ENCODE data around the gene NXPH1.

The NXPH1 gene

GRCh38 chr7:8433477-8434289, at the start of gene NXPH1:
Gene NXPH1 (plus strand): TSS chr7:8433609.
- DNase-seq (ENCODE audit: low read depth in 3 of 3) = no peak

DNA sequence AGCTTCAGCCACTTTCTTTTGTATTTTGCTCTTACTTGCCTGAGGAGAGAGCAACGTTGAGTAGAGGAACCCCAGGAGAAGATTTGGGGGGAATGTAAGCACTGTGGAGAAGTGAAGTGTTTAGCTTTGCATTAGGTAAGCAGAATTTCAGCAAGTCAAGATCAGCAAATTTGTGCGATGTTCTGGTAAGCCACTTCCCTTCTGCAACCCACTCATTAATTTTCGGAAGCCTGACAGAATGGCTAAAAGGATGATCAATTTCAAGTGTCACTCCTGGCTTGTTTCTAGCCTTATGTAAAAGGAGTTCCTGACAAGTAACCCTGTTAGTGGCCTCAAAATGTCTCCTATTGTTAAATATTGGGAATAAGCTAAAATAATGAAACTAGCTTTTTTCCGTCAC, 48.5 kb upstream of the NXPH1 start:
- no peak for DNase-seq (ENCODE audit: low read depth in 3 of 3)

- no peak for DNase-seq (ENCODE audit: low read depth in 3 of 3)
These were observed 46.4 kb upstream of the NXPH1 start for GRCh38 chr7:8386926-8387550.

DNA sequence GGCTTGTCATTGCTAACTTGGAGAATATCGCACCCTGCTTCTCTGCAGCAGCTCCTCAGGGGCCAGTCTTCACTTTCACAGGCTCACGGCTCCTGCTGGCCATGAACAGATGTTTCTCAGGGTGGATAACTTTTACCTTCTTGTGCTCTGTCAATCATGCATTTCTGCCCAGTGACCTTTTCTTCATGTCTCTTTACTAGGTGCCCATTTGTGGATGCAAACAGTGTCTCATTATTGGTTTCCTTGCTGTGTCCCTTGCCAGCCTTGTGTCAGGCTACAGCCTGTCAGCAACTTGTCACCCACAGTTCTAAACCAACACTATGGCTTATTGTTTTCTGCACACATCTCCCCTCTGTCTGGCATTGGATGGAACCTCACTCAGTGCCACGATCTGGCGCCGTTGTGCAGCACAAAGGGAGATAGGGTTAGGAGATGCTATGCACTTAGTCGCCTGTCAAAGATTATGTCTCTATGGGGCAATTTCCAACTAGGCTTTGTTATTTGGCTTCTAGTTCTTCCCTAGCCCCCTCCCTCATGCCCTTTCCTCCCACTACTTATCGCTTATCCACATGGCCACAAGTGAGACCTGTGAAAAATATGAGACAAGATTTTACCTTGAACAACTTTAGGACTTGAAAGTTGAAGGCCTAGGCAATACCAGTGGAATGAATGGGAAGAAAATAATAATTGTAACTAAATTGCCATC, 45.7 kb upstream of the NXPH1 start:
- DNase-seq (ENCODE audit: low read depth in 3 of 3) = no peak

DNA sequence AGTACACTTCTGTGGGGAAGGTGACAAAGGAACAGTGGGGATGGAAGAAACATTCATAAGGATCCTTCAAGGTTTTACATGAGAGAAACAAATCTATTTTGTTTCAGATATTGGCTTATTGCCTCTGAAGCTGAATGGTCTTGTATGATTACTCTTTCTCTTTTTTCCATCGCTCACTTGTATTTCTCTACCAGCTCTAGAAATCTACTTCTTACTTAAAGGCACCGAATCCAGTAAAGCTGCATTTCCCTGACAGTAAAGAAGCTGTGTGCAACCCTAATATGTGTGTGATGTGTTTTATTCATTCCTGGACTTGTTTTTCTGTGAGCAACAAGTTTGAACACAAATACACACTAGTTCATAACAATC, 45.2 kb upstream of the NXPH1 start:
- DNase-seq (ENCODE audit: low read depth in 3 of 3) = no peak

GRCh38 chr7:8389593-8390261, 43.7 kb upstream of the NXPH1 start:
- no peak for DNase-seq (ENCODE audit: low read depth in 3 of 3)

GRCh38 chr7:8390262-8390626, 43.2 kb upstream of the NXPH1 start:
- DNase-seq (ENCODE audit: low read depth in 3 of 3) = no peak

DNA sequence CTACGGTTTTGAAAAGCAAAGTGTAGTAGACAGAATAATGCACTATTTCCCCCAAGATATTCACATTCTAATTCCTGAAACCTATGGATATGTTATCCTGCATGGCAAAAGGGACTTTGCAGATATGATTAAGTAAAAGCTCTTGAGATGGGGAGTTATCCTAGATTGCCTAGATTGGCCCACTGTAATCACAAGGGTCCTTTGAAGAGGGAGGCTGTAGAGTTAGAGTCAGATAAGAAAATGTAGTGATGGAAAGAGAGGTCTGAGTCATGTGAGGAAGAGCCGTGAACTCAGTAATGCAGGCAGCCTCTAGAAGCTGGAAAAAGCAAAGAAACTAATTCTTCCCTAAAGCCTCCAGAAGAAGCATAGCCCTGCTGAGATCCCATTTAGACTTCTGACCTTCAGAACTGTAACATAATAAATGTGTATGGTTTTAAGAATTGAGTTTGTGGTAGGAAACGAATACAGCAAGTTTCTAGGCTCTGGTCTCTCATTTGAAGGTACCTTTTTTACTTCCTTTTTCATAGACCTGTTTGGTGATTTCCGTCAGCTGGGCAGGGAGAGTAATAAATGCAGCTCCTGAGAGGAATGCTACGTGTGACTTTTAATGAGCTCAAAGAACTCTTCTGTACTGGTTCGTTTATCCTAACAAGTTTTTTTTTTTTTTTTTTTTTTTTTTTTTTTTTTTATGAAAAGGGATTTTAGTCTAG, 41.9 kb upstream of the NXPH1 start:
- DNase-seq (ENCODE audit: low read depth in 3 of 3) = no peak

GRCh38 chr7:8396294-8396693, 37.1 kb upstream of the NXPH1 start:
- DNase-seq (ENCODE audit: low read depth in 3 of 3) = no peak

- no peak for DNase-seq (ENCODE audit: low read depth in 3 of 3)
These were observed 24.5 kb upstream of the NXPH1 start for GRCh38 chr7:8408871-8409270.

DNA sequence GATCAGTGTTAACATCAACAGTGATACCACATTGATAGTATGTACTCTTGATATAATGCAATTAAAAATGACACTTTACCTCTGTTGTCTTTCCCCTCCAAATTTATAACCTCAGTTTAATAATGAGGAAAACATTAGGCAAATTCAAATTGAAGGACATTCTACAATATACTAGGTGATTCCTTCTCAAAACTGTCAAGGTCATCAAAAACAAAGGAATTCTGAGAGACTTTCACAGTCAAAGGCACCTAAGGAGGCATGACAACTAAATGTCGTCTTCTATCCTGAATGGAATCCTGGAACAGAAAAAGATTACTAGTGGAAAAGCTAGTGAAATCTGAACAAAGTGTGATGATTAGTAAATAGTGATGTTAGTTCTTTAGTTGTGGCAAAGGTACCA, 22.3 kb upstream of the NXPH1 start:
- no peak for DNase-seq (ENCODE audit: low read depth in 3 of 3)

DNA sequence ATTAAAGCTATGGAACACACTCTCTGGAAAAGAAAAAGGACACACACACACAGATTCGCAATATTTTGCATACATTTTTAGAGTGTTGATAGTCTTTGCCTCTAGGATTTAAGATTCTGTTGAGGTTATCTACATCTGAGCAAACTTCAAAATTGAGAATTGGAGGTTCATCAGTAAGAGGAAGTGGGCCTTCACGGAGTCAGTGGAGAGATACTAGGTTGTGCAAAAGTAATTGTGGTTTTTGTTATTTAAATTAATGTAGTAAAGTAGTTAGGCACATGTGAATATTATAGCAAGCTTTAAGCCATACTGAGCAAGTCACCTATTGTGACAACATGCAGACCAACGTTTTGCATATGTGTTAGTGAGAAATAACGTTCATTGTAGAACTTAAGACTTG, 19.8 kb upstream of the NXPH1 start:
- no peak for DNase-seq (ENCODE audit: low read depth in 3 of 3)

GRCh38 chr7:8418629-8419245, 14.7 kb upstream of the NXPH1 start:
- DNase-seq (ENCODE audit: low read depth in 3 of 3) = no peak

- DNase-seq (ENCODE audit: low read depth in 3 of 3) = no peak
These were observed 11.2 kb upstream of the NXPH1 start for GRCh38 chr7:8422177-8422576.

DNA sequence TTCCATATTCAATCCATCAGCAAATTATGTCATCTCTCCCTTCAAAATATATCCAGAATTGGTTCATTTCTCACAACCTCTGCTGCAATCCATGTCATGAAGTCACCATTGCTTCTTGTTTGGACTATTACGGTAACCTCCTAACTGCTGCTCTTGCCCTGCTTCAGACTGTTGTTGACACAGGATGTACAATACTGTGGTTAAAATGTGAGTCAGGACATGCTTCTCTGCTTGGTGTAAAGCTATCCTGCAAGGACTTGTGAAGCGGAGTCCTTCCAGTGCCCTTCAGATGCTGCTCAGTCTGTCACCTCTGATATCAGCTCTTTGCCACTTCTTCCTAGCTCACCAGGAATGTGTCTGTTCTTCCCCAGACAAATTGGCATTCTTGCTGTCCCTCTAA, 10.4 kb upstream of the NXPH1 start:
- DNase-seq (ENCODE audit: low read depth in 3 of 3) = no peak

- no peak for DNase-seq (ENCODE audit: low read depth in 3 of 3)
These were observed 8.2 kb upstream of the NXPH1 start for GRCh38 chr7:8425223-8425622.

DNA sequence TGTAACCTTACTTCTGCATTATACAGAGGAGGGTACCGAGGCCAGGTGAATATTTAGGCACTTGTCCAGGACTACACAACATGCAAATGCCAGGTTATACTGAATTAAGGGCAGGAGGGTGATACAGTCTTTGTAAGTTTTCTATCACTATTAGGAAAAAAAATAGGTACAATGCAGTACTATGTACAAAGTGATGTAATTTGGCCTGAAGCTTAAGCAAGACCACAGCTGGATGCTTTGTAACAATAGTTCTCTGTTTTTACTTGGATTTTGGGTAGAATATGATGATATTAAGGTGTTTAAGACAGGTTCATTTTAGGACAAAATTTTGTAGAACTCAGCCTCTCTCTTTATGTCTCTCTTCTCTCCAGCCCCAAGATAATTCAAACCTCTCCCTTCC, 2.8 kb upstream of the NXPH1 start:
- no peak for DNase-seq (ENCODE audit: low read depth in 3 of 3)

DNA sequence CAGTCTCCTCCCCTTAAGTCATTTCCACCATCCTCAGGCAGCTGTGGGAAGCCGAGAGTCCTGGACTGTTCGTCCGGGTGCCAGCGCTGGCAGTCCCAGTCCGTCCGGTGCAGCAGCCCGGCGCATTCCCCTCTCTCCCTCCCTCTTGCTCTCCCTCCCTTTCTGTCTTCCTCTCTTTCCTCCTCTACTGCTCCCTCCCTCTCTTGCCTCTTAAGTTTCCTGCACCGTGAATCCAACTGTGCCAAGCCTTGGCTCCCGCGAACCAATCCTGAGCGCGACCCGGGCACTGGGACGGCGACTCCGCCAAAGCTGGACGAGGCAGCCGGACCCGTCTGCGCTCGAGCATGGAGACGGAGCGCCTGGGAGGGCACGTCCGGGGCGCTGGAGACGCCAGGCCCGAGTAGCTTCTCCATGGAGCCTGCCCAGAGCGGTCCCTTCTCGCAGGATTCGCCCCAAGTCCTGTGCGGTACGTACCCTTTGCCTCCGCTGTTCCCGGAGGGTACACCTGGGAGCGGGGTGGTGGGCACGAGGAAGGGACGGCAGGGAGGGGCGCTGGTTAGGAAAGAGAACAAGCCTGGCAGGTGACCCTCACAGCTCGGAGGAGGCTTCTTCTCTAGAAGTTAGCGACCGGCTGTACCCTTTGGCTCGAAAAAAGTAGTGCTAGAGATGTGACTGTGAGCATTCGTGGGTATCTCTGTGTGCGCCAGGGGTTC, 1.0 kb downstream of the NXPH1 start:
- DNase-seq (ENCODE audit: low read depth in 3 of 3) = no peak

GRCh38 chr7:8435095-8435494, 1.7 kb downstream of the NXPH1 start:
- DNase-seq (ENCODE audit: low read depth in 3 of 3) = no peak

DNA sequence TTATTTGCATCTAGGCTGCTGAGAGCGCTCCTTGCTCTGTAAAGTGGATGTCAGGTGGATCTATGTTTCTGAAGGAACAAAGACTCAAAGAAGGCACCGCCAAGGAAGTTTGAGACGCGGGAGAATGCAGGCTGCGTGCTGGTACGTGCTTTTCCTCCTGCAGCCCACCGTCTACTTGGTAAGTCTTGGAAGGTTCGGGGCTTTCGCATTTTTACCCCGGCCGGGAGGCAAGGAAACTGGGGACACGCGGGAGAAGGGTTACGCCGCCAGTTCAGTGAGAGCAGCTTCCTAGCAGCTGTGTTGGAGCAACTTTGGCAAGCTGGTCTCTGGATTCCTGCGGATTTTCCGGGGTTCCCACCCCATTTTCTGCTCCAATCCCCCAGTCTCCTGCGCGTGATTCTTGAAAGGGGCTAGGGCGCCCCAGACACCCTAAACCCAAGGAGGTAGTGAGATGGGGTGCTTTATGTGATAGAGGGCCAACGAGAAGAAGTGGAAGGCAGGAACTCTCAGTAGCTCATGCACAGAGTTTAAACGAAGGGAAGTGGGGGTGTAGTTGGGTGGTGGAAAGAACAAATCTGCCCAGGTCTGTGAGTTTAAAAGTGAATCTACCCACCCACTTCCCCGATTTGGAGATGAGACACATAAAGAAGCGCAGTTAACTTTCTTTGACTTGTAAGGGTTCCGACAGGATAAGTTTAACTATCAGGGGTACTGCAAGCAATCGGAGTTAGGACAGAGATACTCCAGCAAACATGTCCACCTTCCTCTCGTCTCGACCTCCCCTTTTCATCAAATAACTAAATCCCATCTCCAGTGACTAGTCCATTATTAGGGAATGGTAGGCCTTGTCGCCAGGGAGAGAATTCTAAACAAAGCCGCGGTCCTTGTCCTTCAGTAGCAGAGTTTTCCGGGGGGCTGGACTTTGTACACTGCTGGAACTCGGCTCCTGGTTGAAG, 2.5 kb downstream of the NXPH1 start:
- DNase-seq (ENCODE audit: low read depth in 3 of 3) = no peak

All from stimulated activated CD4-positive, alpha-beta T cell treated with anti-CD3 and anti-CD28 coated beads, TNF-alpha, amount 100 ng/mL, for 4 hours (primary cell).